ENCODE data around the gene MRPL34. TPM values are rescaled to one million over a fixed set of nuclear protein-coding genes. Genes with fewer than 3 reads are reported as not detected.

The MRPL34 gene
- total RNA-seq, 4 donors from 2014 or later = 145 to 369 (median 249) TPM

DNA sequence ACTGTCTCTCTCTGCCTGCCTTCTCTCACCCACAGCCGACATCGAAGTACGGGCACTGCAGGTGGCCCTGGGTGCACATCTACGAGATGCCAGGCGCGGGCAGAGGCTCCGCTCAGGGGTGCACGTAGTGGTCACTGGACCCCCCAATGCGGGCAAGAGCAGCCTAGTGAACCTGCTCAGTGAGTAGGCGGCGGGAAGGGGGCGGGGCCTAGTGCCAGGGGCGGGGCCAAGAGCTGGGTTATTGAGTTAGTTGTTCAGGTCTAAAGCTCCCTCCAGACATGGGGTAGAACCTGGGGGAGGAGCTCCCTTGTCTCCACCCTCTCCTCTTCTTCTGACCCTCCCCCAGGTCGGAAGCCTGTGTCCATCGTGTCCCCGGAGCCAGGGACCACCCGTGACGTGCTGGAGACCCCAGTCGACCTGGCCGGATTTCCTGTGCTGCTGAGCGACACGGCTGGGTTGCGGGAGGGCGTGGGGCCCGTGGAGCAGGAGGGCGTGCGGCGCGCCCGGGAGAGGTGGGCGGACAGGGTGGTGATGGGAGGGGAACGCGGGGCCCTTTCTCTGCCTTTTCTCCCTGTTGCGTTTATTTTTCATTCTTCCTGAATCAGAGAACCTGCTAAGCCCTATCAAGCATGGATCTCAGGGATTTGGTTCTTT lies 33.5 kb downstream of the MRPL34 start:
- Histone ChIP-seq H3K27me3 (no peaks in the 10 kb centered on the region), H3K4me1 (peaks cover 19 to 22% of the 10 kb centered on the region in 2 donors), H3K4me3 (no peak overlapping the region), H3K27ac (no peak overlapping the region), H3K9me3 (no peaks in the 10 kb centered on the region), H3K36me3 (peaks cover 0 to 16% of the 10 kb centered on the region in 2 donors)
- no peak for DNase-seq
- ATAC-seq = no peak
- TF ChIP-seq POLR2A (IDR thresholded peaks at IDR 0.05) = no peak
- TF ChIP-seq, protein P1, sequence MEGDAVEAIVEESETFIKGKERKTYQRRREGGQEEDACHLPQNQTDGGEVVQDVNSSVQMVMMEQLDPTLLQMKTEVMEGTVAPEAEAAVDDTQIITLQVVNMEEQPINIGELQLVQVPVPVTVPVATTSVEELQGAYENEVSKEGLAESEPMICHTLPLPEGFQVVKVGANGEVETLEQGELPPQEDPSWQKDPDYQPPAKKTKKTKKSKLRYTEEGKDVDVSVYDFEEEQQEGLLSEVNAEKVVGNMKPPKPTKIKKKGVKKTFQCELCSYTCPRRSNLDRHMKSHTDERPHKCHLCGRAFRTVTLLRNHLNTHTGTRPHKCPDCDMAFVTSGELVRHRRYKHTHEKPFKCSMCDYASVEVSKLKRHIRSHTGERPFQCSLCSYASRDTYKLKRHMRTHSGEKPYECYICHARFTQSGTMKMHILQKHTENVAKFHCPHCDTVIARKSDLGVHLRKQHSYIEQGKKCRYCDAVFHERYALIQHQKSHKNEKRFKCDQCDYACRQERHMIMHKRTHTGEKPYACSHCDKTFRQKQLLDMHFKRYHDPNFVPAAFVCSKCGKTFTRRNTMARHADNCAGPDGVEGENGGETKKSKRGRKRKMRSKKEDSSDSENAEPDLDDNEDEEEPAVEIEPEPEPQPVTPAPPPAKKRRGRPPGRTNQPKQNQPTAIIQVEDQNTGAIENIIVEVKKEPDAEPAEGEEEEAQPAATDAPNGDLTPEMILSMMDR (IDR thresholded peaks at IDR 0.05 in 4 of 5, conservative IDR thresholded peaks at IDR 0.05 in 1 of 5) = no peak
- intact Hi-C loops (cut with DNase I; ENCODE audit: low total_unique reads) (loop anchor here (5.0 to 10.0 kb wide), 2 partner anchors 173 to 216 kb away; partner anchors contain the start of genes COLGALT1 and PGLS), in situ Hi-C loops (cut with MboI; ENCODE audit: low sequenced_read_pairs in 4 of 4) (no loop called here)

DNA sequence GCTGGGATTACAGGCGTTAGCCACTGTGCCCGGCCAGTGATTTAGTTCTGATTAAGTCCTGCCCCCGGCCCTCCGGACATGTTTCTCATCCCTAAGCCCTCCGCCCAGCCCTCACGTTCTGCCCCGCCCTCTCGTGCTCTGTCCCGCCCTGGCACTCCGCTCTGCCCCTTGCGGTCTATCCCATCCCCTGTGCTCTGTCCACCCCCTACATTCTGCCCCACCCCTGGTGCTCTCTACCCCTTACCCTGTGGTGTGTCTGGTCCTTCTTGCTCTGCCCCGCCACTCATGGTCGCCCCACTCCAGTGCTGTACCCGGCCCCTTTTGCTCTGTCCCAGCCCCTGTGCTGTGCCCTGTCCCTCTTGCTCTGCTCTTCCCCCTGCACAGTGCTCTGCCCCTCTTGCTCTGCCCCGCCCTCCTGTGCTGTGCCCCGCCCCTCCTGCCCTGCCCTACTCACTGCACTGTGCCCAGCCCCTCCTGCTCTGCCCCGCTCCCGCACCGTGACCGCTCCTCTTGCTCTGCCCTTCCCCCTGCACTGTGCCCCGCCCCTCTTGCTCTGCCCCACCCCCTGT lies 34.7 kb downstream of the MRPL34 start:
- Histone ChIP-seq H3K9me3 (no peaks in the 10 kb centered on the region), H3K36me3 (peaks cover 0 to 16% of the 10 kb centered on the region in 2 donors), H3K27me3 (no peaks in the 10 kb centered on the region), H3K27ac (no peak overlapping the region), H3K4me3 (no peak overlapping the region), H3K4me1 (peaks cover 14 to 16% of the 10 kb centered on the region in 2 donors)
- in situ Hi-C loops (cut with MboI; ENCODE audit: low sequenced_read_pairs in 4 of 4) = loop anchor here in 1 of 4 donors (10.0 kb wide), 1 partner anchor 124 kb away; the partner anchor contains the start of gene NXNL1
- ATAC-seq (no peak), DNase-seq (no peak)
- TF ChIP-seq POLR2A (IDR thresholded peaks at IDR 0.05) = no peak
- TF ChIP-seq, protein P1 (IDR thresholded peaks at IDR 0.05 in 4 of 5, conservative IDR thresholded peaks at IDR 0.05 in 1 of 5) = no peak
- intact Hi-C loops (cut with DNase I; ENCODE audit: low total_unique reads) = no loop called here

GRCh38 chr19:17340871-17341357 lies 35.2 kb downstream of the MRPL34 start:
- DNase-seq = no peak
- no peak for ATAC-seq
- no peak overlapping the region for H3K4me3 ChIP-seq
- peaks cover 0 to 16% of the 10 kb centered on the region in 2 donors for H3K36me3 ChIP-seq
- peaks cover 9 to 14% of the 10 kb centered on the region in 2 donors for H3K4me1 ChIP-seq
- no peaks in the 10 kb centered on the region for H3K27me3 ChIP-seq
- no peaks in the 10 kb centered on the region for H3K9me3 ChIP-seq
- TF ChIP-seq POLR2A (IDR thresholded peaks at IDR 0.05) = no peak
- TF ChIP-seq, protein P1 (IDR thresholded peaks at IDR 0.05 in 4 of 5, conservative IDR thresholded peaks at IDR 0.05 in 1 of 5) = no peak
- no peak overlapping the region for H3K27ac ChIP-seq
- in situ Hi-C loops (cut with MboI; ENCODE audit: low sequenced_read_pairs in 4 of 4) = loop anchor here in 1 of 4 donors (10.0 kb wide), 1 partner anchor 124 kb away; the partner anchor contains the start of gene NXNL1
- intact Hi-C loops (cut with DNase I; ENCODE audit: low total_unique reads) = no loop called here

- no peak overlapping the region for H3K27ac ChIP-seq
- in situ Hi-C loops (cut with MboI; ENCODE audit: low sequenced_read_pairs in 4 of 4) (loop anchor here in 1 of 4 donors (10.0 kb wide), 1 partner anchor 123 kb away; the partner anchor contains the start of gene NXNL1), intact Hi-C loops (cut with DNase I; ENCODE audit: low total_unique reads) (no loop called here)
- H3K9me3 ChIP-seq = no peaks in the 10 kb centered on the region
- H3K27me3 ChIP-seq = no peaks in the 10 kb centered on the region
- no peak overlapping the region for H3K4me3 ChIP-seq
- TF ChIP-seq POLR2A (IDR thresholded peaks at IDR 0.05) = no peak
- TF ChIP-seq, protein P1 (IDR thresholded peaks at IDR 0.05 in 4 of 5, conservative IDR thresholded peaks at IDR 0.05 in 1 of 5) = no peak
- no peak for ATAC-seq
- peaks cover 0 to 16% of the 10 kb centered on the region in 2 donors for H3K36me3 ChIP-seq
- peaks cover 7 to 14% of the 10 kb centered on the region in 2 donors for H3K4me1 ChIP-seq
- DNase-seq = no peak
Observed at GRCh38 chr19:17341386-17341785, 35.7 kb downstream of the MRPL34 start.
